ENCODE results near the gene CTDNEP1.

- TF ChIP-seq, protein P1, sequence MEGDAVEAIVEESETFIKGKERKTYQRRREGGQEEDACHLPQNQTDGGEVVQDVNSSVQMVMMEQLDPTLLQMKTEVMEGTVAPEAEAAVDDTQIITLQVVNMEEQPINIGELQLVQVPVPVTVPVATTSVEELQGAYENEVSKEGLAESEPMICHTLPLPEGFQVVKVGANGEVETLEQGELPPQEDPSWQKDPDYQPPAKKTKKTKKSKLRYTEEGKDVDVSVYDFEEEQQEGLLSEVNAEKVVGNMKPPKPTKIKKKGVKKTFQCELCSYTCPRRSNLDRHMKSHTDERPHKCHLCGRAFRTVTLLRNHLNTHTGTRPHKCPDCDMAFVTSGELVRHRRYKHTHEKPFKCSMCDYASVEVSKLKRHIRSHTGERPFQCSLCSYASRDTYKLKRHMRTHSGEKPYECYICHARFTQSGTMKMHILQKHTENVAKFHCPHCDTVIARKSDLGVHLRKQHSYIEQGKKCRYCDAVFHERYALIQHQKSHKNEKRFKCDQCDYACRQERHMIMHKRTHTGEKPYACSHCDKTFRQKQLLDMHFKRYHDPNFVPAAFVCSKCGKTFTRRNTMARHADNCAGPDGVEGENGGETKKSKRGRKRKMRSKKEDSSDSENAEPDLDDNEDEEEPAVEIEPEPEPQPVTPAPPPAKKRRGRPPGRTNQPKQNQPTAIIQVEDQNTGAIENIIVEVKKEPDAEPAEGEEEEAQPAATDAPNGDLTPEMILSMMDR (IDR thresholded peaks at IDR 0.05) = no peak
- no peak for TF ChIP-seq POLR2A (IDR thresholded peaks at IDR 0.05)
- TF ChIP-seq EP300 (IDR thresholded peaks at IDR 0.05) = peak in 2 of 4 donors; percentile 17 to 74
- peak in 3 of 4 donors; percentile 51 to 66 (median 52) for TF ChIP-seq POLR2AphosphoS5 (IDR thresholded peaks at IDR 0.05)
These were observed 46.6 kb downstream of the CTDNEP1 start for GRCh38 chr17:7204828-7205461.

All from sigmoid colon (tissue), 4 donors.